NCI-H2107 treated with DMSO at 0.1 percent for 48 hours (cell line): ENCODE data around the gene SH3RF3.

Source experiments
- DNase-seq: peaks from one replicate; lab custom pipeline; 2025; ENCODE audit not compliant: unreplicated experiment; lab: John Stamatoyannopoulos, UW

The SH3RF3 gene

DNA sequence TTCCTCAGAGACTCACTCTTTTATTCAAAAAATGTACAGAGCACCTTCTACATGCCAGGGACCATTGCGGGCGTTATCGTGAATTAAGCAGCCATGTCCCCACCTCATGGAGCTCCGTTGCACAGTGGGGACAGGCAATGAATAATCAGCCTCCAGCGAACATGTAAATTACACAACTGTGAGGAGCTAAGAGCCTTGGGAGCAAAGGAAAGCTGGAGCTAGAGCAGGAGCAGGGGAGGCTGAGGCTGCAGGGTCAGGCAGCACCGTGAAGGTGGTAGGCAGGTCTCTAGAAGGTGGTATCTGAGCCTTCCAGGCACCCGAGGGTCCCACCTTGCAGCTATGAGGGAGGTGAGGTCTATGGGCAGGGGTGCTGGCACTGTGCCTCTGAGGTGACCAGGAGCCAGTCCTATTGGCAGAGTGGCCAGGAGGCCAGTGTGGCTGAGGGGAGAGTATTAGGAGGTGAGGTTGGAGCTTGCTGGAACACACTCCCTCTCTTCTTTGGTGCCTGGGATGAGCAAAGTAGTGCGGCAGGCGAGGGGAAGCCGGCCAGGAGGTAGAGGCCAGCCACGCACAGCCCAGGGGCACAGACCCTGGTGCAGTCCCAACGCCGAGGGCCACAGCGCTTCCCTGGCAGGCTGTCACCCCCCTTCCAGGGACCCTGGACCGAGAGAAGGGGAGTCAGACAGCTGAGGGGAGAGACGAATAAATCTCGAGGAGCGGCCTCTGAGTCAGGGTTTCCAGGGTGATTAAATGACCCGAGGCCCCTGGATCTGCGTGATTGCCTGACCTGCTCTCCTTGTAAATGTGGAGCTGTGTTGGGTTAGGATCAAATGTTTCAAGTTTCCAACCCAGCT, 317.5 kb downstream of the SH3RF3 start:
- DNase-seq = no peak

DNA sequence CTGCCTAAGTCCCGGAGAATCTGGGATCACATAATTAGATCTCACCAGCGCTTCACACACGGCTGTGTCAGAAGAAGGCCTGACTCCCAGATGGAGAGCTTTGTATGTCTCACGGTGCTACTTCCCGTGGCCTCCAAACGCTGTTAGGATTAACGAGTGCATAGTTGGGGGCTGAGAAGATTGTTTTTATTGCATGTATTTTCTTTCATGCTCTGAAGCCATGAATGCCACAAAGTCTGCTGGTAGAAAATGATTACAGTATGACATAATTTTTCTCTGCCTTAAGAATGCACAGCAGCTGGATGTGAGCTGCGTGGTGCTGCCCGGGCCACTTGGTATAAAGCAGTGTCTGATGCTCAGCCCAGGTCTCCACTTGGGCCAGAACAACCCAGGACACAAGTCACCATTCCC, 318.3 kb downstream of the SH3RF3 start:
- DNase-seq = no peak

DNA sequence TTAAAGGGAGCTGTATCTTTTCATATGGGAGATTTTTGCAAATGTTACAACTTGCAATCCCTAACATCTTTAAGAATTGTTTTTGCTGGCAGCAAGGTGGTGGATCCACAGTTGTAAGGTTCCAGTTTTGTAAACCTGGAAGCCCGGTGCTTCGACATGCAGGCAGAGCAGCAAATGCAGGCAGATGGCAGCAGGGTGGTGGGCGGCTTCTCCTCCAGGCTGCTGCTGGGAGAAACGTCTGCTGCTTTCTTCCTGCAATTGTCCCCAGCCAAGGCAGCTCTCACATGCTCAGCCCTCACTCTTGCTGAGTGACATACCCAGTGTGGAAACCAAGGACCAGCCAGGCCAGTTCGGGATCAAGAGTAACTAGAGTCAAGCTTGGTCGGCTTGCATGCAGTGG, 318.8 kb downstream of the SH3RF3 start:
- no peak for DNase-seq

DNA sequence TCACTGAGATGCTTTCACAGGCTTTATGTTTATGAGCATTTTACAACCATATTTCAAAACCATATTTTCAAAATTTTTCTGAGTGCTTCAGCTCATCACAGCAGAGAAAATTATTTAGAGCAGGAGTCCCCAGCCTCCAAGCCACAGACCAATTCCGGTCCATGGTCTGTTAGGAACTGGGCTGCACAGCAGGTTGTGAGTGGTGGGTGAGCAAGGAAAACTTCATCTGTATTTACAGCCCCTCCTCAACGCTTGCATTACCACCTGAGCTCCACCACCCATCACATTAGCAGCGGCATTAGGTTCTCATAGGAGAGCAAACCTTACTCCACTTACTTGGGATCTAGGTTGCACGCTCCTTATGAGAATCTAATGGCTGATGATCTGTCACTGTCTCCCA, 319.2 kb downstream of the SH3RF3 start:
- DNase-seq = no peak

DNA sequence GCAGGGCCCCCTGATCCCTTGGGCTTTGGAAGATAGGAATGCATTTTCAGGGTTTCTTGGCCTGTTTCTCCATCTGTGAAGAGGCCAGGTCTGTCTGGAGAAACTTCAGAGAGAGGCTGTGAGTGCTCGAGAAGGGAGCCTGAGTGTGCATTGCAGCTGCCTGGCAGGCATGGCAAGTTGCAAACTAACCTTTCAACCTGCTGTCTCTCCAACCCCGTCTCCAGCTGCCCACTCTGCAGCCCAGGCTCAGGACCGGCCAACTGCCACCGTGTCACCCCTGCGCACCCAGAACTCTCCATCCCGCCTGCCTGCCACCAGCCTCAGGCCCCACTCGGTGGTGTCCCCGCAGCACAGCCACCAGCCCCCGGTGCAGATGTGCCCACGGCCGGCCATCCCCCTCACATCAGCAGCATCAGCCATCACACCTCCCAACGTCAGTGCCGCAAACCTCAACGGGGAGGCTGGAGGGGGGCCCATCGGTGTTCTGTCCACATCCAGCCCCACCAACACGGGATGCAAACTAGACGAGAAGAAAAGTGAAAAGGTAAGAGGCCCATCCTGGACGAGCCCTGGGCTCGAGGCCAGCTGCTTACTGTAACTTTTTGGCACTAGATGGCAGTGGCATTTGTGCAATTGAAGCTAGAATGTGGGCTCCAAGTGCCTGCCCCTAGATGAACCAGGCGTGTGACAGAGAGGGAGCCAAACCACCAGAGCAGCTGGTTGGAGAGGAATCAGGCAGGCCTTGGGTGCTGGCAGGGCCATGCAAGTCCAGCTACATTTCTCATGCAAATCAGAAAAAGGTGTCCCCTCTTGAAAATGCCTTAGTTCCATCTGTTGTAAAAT, 320.2 kb downstream of the SH3RF3 start:
- no peak for DNase-seq

DNA sequence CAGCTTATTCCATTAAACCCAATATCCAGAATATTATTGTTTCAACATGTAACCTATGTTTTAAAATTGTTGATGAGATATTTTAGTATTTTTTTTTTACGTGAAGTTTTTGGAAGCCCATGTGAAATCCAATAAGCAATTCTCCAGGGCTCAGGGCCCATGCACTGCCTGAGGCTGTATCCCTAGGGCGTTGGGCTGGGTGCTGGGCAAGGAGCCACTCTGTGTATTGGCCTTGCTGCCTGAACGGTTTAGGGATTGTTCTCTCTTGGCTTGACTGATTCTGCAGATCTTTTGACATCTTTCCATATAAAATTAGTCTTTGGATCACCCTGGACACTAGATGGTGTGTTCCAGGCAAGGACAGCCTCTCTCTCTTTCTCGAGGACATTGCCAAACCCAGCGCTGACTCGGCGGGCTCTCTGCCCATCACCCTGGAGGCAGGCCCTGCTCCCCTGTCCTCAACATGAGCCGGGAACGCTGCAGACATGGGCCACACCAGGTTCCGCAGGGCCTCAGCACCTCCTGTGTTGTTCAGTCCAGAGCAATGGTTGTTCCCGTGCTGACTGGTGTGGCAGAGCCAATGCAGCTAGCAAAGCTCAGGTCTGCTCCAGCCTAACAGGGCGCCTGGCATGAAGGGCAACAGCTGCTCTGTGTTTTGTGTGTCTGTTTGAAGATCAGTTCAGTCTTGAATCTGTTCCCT, 321.7 kb downstream of the SH3RF3 start:
- DNase-seq = no peak

DNA sequence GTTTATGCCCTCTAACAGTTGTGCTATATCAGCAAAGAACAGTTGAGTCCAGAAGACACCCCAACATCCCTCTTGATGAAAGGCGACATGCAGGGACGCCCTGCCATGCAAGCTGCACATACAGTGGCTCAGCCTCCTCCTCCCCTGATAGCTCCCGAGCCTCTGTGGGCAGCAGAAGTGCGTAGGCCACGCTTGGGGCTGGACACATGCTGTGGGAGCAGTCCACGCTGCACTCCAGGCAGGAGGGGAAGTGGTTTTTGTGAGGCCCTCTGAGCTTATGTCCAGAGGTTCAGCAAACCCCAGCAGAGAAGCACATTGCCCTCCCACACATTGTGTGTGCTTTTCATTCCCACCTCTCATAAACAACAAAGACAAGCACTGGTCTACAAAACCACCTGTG, 322.7 kb downstream of the SH3RF3 start:
- DNase-seq = no peak

DNA sequence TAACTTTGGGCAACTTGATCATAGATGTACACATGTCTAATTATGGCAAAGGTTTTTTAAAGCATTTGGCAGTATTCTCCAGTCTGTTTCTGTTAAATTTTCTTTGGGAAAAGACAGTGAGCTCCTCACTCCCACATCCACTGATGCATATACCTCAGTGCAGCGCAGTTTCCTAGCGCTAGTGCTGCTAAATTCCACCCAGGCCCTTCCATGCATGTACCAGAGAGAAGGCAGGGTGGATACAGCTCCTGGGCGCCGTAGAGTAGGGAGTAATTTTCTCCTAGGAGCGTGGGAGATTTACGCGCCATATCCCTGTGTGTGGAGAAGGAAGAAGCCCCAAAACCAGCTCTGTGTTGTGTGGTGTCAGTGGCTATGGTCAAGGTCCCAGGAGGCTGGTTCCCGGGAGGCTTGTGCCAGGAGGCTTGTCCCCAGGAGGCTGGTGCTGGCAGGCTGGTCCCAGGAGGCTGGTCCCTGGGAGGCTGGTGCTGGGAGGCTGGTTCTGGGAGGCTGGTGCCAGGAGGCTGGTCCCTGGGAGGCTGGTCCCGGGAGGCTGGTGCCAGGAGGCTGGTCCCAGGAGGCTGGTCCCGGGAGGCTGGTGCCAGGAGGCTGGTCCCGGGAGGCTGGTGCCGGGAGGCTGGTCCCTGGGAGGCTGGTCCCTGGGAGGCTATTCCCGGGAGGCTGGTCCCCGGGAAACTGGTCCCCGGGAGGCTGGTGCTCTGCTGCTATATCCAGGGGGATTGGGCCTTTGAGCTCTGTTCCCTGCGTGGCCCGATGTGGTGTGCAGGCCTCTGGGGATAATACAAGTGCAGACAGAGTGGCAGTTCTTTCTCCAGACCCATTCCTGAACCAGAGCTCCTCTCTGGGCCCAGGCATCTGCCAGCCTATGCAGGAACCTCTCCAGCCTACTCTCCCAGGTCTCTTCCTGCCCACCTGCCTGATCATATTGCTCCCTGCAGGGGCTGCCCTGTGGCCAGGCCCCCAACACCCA, 323.6 kb downstream of the SH3RF3 start:
- DNase-seq = no peak

DNA sequence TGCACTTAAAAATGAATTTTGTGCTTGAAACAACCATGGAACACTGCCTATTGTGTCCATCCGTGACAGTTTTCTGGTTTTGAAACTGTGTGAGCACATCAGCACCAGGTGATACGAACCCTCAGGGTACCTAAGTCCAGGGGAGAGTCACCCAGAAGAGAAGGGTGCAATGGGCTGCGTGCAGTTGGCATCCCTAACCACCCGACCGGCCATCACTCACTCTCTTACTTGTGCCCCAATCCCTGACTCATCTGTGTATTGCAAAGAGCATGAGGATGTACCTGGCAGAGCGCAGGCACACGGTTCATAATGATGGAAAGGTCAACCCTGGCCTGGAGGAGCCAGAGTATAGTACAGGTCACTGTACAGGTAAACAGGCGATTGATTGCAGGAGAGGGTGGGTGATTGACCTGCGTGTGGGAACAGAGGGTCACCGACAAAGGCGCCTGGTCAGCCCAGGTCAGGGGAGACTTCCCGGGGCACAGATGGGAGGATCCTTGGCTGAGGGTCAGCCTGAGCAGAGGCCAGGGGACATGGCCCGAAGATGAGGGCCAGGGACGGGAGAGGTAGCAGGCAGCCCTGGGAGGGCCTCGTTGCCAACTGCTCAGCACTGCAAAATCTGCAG, 324.5 kb downstream of the SH3RF3 start:
- DNase-seq = no peak

DNA sequence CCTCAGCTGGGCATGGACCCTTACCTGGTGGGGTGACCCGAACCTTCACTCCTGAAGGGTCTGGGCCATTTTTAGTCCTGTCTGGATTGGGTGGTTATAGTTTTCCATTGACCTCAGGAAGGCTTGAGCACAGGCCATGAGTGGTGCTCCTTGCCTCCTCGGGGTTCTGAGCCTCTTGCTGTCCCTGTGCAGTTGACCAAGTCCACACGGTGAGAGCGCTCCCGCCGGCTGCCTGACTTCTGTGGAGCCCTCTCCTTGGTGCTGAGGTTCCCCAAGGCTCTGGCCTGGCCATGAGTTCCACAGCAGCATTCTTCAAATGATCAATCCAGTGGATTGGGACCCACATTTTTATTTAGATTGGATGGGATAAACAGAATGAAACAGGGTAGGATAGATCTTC, 325.3 kb downstream of the SH3RF3 start:
- no peak for DNase-seq

DNA sequence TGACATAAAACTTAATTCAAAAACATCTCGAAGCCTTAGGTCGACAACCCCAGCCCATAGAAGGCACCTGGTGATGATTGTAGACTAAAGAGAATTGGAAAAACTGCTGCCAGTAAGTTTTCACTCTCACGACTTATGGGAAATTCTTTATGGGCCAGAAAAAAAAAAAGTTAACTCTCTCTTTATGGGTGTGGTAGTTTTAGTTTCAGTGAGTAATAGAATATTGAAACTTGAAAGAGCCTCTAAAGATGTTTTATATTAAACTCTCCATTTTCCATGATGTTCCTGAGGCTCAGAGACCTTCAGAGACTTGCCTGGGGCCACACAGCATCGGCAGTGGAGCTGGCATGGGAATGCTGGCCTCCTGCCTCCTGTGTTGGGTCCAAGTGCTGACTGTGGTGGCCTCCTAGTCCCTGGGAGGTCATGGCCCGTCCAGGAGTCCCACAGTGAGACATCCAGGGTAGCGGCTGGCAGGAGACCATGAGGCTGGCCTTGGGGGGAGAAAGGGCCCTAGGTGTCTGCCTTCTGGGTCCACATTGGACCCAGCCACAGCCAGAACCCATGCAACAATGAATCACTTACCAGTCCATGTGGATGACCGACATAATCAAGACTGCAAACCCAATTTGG, 325.9 kb downstream of the SH3RF3 start:
- DNase-seq = no peak

DNA sequence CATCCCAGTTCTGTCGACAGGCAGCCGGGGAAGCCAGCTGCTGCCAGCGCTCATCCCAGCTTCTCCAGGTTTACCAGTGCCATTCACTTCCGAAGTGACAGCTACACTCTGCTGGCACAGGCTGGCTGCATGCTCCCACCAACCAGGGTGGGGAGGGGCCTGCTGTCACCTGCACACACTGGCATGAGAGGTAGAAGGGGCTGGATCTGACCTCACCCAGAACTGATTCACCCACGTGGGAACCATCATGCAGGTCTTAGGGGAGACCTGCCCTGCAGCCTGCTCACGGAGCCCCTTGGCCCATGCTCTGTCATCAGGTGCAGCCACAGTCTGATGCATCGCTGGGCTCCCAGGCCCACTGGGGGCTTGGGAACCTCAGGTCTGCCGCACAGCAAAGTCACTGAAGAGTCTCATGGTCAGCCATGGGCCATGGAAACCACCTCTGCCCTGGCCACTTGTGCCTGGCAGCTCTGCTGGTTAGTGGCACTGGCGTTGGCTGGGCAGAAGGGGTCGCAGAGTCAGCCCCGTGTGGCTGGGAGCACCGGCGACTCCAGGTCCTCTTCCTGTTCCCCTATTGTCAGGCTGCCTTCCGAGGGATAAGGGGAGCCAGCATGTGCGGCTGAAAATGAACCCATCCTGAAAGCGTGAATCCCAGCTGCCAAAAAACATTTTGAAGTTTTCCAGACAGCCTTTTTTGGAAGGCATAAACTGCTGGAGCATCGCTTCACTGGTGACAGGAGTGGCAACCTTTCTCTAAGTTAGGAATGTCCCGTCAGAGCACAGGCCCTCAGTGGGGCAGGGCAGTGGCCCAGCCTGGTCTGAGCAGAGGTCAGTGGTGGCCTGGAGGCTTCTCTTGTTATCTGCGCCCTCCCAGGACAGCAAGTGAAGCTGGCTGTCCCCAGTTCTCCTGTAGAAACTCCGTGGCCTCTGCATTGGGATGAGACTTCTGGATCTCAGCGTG, 327.0 kb downstream of the SH3RF3 start:
- no peak for DNase-seq

DNA sequence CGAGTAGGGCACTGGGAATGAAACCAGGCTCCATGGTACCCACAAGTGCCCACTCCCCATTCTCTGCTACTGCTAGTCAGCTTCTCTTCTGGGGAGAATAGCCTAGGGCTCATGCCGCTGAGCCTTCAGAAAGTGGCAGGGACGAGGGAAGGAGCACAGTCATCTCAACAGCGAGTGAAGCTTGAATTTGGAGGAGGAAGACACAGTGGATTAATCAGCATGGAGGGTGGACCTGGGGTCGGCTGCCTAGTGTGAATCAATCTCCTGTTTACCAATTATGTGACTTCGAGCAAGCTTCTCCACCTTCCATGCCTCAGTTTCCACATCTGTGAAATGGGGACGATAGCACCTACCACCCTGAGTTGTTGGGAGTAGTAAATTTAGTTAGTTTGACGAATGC, 327.8 kb downstream of the SH3RF3 start:
- no peak for DNase-seq

DNA sequence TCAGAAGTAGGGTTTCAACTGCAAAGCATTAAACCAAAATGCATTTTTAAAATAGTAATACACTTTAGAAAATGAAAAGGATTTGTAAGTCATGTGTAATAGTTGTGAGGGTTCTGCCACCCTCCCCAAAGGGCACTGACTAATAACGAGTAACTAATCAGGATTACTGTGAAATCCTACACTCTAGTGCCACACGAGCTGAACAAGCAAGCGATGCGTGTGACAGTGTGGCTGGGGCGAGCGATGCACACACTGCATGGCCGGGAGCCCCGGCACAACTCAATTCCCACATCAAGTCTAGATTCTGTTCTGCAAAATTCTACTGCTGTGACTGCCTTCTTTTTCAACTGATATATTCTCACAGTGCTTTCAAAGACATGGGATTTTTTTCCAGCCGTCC, 328.4 kb downstream of the SH3RF3 start:
- no peak for DNase-seq

DNA sequence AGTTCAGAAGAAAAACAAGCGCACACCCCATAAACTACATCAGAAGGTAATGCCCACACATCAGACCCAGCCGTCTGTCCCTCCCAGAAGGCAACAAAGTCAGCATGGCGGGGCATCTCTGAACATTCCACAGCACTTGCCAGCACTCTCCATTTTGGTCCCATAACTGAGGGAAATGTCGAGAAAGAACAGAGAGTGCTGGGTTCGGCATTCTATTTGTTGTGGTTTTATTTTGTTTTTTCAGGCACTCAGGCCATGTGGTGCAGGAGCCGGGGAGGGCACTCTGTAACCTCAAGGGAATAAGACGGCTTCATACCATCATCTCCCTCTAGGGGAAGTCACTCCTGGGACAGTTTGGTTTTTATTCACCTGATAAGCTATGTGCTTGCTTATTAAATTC, 328.8 kb downstream of the SH3RF3 start:
- no peak for DNase-seq

DNA sequence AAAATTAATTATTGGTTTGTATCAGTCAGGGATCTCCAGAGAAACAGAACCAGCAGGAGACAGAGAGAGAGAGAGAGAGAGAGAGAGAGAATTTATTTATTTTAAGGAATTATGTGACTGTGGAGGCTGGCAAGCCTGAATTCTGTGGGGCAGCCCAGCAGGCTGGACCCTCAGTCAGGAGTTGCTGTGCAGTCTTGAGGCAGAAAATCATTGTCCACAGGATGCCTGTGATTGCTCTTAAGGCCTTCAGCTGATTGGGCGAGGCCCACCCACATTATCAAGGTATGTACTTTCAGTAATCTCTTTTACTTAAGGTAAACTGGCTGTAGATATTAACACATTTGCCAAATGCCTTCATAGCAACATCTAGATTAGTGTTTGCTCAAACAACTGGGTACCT, 329.5 kb downstream of the SH3RF3 start:
- DNase-seq = no peak

DNA sequence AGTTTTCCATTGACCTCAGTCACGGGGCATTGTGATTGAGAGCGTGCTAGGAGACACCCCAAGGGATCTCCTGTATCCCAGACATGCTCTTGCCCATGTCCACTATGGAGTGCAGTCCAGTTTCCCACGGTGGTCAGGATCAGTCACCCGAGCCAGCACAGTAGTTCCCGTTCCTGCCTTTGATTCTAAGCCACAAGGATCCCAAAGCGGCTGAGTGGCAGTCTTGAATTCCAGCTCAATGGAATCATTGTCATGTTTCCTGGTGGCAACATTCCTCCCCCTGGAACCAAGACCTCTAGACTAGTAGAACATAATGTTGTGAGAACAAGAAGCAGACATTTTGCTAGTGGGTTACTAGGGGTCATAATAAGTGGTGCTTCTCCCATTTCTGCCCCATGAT, 330.5 kb downstream of the SH3RF3 start:
- no peak for DNase-seq

DNA sequence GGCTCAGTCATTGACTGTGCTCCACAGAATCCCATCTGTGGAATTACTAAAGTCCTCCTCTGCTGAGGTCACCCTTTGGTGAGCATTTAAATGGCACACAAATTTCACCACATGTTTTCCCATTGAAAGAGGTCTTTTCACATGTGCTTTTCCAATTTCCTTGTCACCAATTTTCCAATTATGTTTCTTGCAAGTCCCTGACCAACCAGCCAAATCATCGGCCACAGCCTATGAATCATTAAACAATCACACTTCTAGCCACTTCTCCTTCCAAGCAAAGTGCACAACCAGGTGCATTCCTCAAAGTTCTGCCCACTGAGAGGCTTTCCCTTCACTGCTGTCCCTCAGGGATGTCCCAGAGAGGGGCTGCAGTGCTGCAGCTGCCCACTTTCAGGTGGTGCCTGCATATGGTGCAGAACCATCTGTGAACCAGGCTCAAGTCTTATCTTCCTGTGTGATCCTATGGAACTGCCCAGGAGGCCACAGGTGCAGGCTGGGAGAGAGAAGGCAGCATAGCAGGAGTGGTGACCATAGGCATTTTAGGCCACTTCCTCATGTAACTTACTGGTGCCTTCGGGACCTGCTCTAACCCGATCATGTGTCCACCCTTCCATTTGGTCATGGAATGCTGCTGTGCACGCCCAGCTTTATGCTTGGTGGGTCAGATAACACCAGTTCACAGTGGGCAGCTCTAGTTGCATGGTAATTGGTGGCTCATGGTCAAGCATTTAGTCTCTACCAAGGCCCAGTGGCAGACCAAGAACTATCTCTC, 331.7 kb downstream of the SH3RF3 start:
- no peak for DNase-seq
